Memory B cell (primary cell): ENCODE measurements around the gene RAF1.
"Not testable (repeated sequence)": the region's sequence is repeated elsewhere in the genome, so short reads cannot be mapped to it uniquely, and the experiment has no call there.

Source experiments
- ATAC-seq: fragments of 150-1000 bp; cut with Tn5 transposase; 2 replicates; pipeline ENCODE4 v1.10.0; 2021; ENCODE audit warnings: low read depth, mild to moderate bottlenecking, moderate library complexity
- DNase-seq, 2 donors: peaks; one replicate each; pipeline ENCODE4 v3.0.0; 2022; ENCODE audit warnings: low spot score in 2 of 2
- H3K27ac Mint-ChIP-seq: one replicate; pipeline ENCODE4 v1.8.0; 2022; ENCODE audit warnings: mild to moderate bottlenecking, moderate library complexity, mixed read lengths
- H3K27me3 Mint-ChIP-seq: one replicate; pipeline ENCODE4 v1.8.0; 2022; ENCODE audit warnings: mixed read lengths
- H3K36me3 Mint-ChIP-seq: one replicate; pipeline ENCODE4 v1.8.0; 2022; ENCODE audit warnings: mild to moderate bottlenecking, mixed read lengths
- H3K4me1 Mint-ChIP-seq: one replicate; pipeline ENCODE4 v1.8.0; 2022; ENCODE audit warnings: mixed read lengths
- H3K4me3 Mint-ChIP-seq: one replicate; pipeline ENCODE4 v1.8.0; 2022; ENCODE audit warnings: mild to moderate bottlenecking, moderate library complexity, mixed read lengths
- H3K9me3 Mint-ChIP-seq: one replicate; pipeline ENCODE4 v1.8.0; 2022; ENCODE audit warnings: mixed read lengths

Gene RAF1

GRCh38 chr3:12562451-12562850 is 101.5 kb downstream of the RAF1 start:
- H3K4me1 Mint-ChIP-seq, result peaks cover 49% of the 10 kb centered on the region
- DNase-seq, result no peak
- peaks cover 9% of the 10 kb centered on the region for H3K9me3 Mint-ChIP-seq
- ATAC-seq, result no peak
- no peaks in the 10 kb centered on the region for H3K27me3 Mint-ChIP-seq
- no peak overlapping the region for H3K27ac Mint-ChIP-seq
- H3K36me3 Mint-ChIP-seq, result peaks cover 17% of the 10 kb centered on the region
- no peak overlapping the region for H3K4me3 Mint-ChIP-seq

- ATAC-seq, result no peak
- H3K4me3 Mint-ChIP-seq, result no peak overlapping the region
- H3K9me3 Mint-ChIP-seq, result peaks cover 6% of the 10 kb centered on the region
- no peaks in the 10 kb centered on the region for H3K27me3 Mint-ChIP-seq
- no peak for DNase-seq
- H3K36me3 Mint-ChIP-seq, result peaks cover 12% of the 10 kb centered on the region
- peak overlapping the region; percentile 64 for H3K27ac Mint-ChIP-seq
- peaks cover 51% of the 10 kb centered on the region for H3K4me1 Mint-ChIP-seq
Observed at GRCh38 chr3:12561397-12561796, 102.5 kb downstream of the RAF1 start.

- no peak overlapping the region for H3K4me3 Mint-ChIP-seq
- no peaks in the 10 kb centered on the region for H3K27me3 Mint-ChIP-seq
- peaks cover 8% of the 10 kb centered on the region for H3K36me3 Mint-ChIP-seq
- peaks cover 2% of the 10 kb centered on the region for H3K9me3 Mint-ChIP-seq
- peak overlapping the region; percentile 64 for H3K27ac Mint-ChIP-seq
- ATAC-seq (peak; percentile 27), DNase-seq (no peak)
- H3K4me1 Mint-ChIP-seq, result peaks cover 50% of the 10 kb centered on the region
Observed at GRCh38 chr3:12560505-12561190, 103.3 kb downstream of the RAF1 start.

GRCh38 chr3:12559520-12559919 is 104.4 kb downstream of the RAF1 start:
- no peak overlapping the region for H3K4me3 Mint-ChIP-seq
- peaks cover 46% of the 10 kb centered on the region for H3K4me1 Mint-ChIP-seq
- DNase-seq, result no peak
- no peak overlapping the region for H3K27ac Mint-ChIP-seq
- no peaks in the 10 kb centered on the region for H3K27me3 Mint-ChIP-seq
- peaks cover 2% of the 10 kb centered on the region for H3K36me3 Mint-ChIP-seq
- no peak for ATAC-seq
- no peaks in the 10 kb centered on the region for H3K9me3 Mint-ChIP-seq

- Mint-ChIP-seq H3K27me3 (no peaks in the 10 kb centered on the region), H3K36me3 (peaks cover under 1% of the 10 kb centered on the region), H3K9me3 (no peaks in the 10 kb centered on the region), H3K4me1 (peaks cover 50% of the 10 kb centered on the region), H3K27ac (no peak overlapping the region), H3K4me3 (peak overlapping the region; percentile 62)
- no peak for ATAC-seq
- DNase-seq, result no peak
Observed at GRCh38 chr3:12558706-12559105, 105.2 kb downstream of the RAF1 start.

GRCh38 chr3:12557473-12558100 is 106.3 kb downstream of the RAF1 start:
- peaks cover 51% of the 10 kb centered on the region for H3K4me1 Mint-ChIP-seq
- H3K9me3 Mint-ChIP-seq, result no peaks in the 10 kb centered on the region
- H3K36me3 Mint-ChIP-seq, result no peaks in the 10 kb centered on the region
- H3K4me3 Mint-ChIP-seq, result peak overlapping the region; percentile 97
- DNase-seq (no peak), ATAC-seq (no peak)
- H3K27ac Mint-ChIP-seq, result peak overlapping the region; percentile 77
- no peaks in the 10 kb centered on the region for H3K27me3 Mint-ChIP-seq

GRCh38 chr3:12556690-12557472 is 107.0 kb downstream of the RAF1 start, which contains the start of gene MKRN2:
TSS of gene MKRN2 (plus strand) at chr3:12557087. CDS start at chr3:12557151, 64 bp downstream.
- peak; percentile 81 to 88 for DNase-seq
- H3K27me3 Mint-ChIP-seq, result no peaks in the 10 kb centered on the region
- H3K27ac Mint-ChIP-seq, result peak within 1 kb of the TSS; percentile 77
- no peaks in the 10 kb centered on the region for H3K9me3 Mint-ChIP-seq
- H3K36me3 Mint-ChIP-seq, result no peaks in the 10 kb centered on the region
- peak; percentile 94 for ATAC-seq
- H3K4me1 Mint-ChIP-seq, result peaks cover 47% of the 10 kb centered on the region
- H3K4me3 Mint-ChIP-seq, result peak within 1 kb of the TSS; percentile 97

GRCh38 chr3:12556314-12556689 is 107.6 kb downstream of the RAF1 start:
- H3K27ac Mint-ChIP-seq, result peak overlapping the region; percentile 77
- H3K9me3 Mint-ChIP-seq, result no peaks in the 10 kb centered on the region
- no peaks in the 10 kb centered on the region for H3K27me3 Mint-ChIP-seq
- ATAC-seq (no peak), DNase-seq (no peak)
- H3K36me3 Mint-ChIP-seq, result no peaks in the 10 kb centered on the region
- peak overlapping the region; percentile 97 for H3K4me3 Mint-ChIP-seq
- peaks cover 43% of the 10 kb centered on the region for H3K4me1 Mint-ChIP-seq

GRCh38 chr3:12553921-12554391 is 110.0 kb downstream of the RAF1 start:
- Mint-ChIP-seq H3K36me3 (no peaks in the 10 kb centered on the region), H3K27me3 (peaks cover 4% of the 10 kb centered on the region), H3K4me3 (peak overlapping the region; percentile 75), H3K27ac (no peak overlapping the region), H3K9me3 (no peaks in the 10 kb centered on the region), H3K4me1 (peaks cover 24% of the 10 kb centered on the region)
- ATAC-seq, result no peak
- DNase-seq, result peak; percentile 1 to 27

GRCh38 chr3:12549971-12550760 is 113.8 kb downstream of the RAF1 start:
- no peak for DNase-seq
- Mint-ChIP-seq H3K27me3 (peaks cover 4% of the 10 kb centered on the region), H3K4me1 (peaks cover 6% of the 10 kb centered on the region), H3K27ac (no peak overlapping the region), H3K36me3 (no peaks in the 10 kb centered on the region), H3K9me3 (no peaks in the 10 kb centered on the region), H3K4me3 (no peak overlapping the region)
- ATAC-seq, result no peak

GRCh38 chr3:12545473-12545791 is 118.5 kb downstream of the RAF1 start, which contains the start of gene MKRN2OS:
TSS of gene MKRN2OS (minus strand) at chr3:12545499. CDS start at chr3:12545464, 35 bp downstream.
- DNase-seq (no peak), ATAC-seq (no peak)
- H3K4me3 Mint-ChIP-seq, result no peak within 1 kb of the TSS
- peaks cover 4% of the 10 kb centered on the region for H3K27me3 Mint-ChIP-seq
- no peaks in the 10 kb centered on the region for H3K4me1 Mint-ChIP-seq
- H3K9me3 Mint-ChIP-seq, result no peaks in the 10 kb centered on the region
- no peak within 1 kb of the TSS for H3K27ac Mint-ChIP-seq
- H3K36me3 Mint-ChIP-seq, result no peaks in the 10 kb centered on the region

GRCh38 chr3:12544652-12545472 is 119.1 kb downstream of the RAF1 start:
- no peaks in the 10 kb centered on the region for H3K4me1 Mint-ChIP-seq
- no peaks in the 10 kb centered on the region for H3K36me3 Mint-ChIP-seq
- H3K4me3 Mint-ChIP-seq, result no peak overlapping the region
- no peaks in the 10 kb centered on the region for H3K9me3 Mint-ChIP-seq
- H3K27me3 Mint-ChIP-seq, result no peaks in the 10 kb centered on the region
- H3K27ac Mint-ChIP-seq, result no peak overlapping the region
- DNase-seq (no peak), ATAC-seq (no peak)

- not testable (repeated sequence) for H3K27ac Mint-ChIP-seq, H3K9me3 Mint-ChIP-seq, H3K4me3 Mint-ChIP-seq, DNase-seq, H3K36me3 Mint-ChIP-seq, H3K4me1 Mint-ChIP-seq, H3K27me3 Mint-ChIP-seq, ATAC-seq
Observed at GRCh38 chr3:12543497-12543896, 120.4 kb downstream of the RAF1 start.
